Stimulated activated CD4-positive, alpha-beta T cell treated with anti-CD3 and anti-CD28 coated beads, TNF-alpha, amount 100 ng/mL, for 4 hours (primary cell): ENCODE data around the gene L3HYPDH.

ENCODE experiments used
- DNase-seq, 3 experiments: peaks; one replicate each; pipeline ENCODE4 v3.0.0-alpha.2; 2020; ENCODE audit warnings: low read depth in 3 of 3

The L3HYPDH gene

DNA sequence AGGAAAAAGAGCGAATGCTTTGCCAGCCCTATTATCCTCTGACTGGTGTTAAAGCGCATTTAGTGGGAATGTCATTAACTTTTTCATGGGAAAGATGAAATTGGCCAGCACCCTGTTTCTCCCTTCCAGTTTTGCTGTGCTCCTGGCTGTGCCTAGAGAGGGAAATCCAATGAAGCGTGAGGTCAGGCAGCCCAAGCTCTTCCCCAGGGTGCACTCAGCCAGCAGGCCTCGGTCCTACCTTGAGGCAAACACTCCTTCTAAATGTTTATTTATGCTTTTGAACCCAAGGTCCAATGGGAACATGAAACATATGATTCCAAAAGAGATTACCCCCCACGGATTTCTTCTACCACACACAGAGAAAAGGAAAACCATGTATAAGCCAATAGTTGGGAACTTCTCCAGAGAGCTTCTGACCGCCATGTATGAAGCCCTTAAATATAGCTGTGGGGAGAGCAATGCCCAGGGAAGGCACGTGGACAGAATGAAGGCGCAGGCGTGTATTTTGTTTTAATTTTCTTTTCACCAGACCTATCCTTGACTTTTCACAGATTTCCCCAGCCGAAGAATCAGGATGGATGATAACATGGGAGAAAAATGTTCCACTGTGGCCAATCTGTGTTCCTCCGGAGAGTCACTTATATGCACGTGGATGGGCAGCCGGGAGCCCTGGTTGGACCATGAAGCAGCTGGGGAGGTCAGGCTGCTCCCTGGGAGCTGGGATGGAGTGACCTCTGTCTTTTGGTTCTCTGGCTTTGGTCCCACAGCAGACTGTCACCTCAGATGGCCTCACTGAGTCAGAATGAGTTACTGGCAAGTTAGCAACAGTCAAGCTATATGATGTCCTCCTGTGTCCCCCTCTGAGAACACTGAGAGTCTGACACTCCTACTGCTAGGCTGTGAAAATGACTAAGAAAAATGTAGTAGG is 56.3 kb downstream of the L3HYPDH start:
- no peak for DNase-seq

DNA sequence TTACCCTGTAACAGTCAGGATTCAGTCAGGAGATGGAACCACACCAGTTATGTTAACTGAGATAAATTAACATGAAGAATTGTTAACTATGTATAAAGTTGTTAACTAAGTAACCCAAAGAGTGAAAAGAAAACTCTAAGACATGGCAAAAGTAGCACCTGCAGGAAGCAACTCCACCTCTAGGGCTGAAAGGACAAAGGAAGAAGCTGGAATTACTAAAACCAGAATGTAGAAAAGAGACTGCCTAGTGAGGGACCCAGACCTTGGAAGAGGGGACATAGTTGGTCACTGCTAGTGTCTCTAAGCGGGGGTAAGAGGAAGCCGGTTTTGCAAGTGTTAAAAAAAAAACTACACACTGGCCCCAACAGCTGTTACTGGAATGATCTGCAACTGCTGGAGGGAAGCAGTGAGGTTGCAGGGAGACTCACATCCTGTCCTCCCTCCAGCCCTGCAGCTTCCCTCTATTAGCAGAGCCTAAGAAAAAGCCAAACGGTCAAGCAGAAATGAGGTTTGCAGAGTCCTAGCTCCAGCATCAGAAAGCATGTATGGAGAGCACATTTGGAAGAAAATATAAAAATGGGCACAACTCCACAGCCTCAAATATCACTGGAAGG is 58.8 kb downstream of the L3HYPDH start:
- DNase-seq = no peak

DNA sequence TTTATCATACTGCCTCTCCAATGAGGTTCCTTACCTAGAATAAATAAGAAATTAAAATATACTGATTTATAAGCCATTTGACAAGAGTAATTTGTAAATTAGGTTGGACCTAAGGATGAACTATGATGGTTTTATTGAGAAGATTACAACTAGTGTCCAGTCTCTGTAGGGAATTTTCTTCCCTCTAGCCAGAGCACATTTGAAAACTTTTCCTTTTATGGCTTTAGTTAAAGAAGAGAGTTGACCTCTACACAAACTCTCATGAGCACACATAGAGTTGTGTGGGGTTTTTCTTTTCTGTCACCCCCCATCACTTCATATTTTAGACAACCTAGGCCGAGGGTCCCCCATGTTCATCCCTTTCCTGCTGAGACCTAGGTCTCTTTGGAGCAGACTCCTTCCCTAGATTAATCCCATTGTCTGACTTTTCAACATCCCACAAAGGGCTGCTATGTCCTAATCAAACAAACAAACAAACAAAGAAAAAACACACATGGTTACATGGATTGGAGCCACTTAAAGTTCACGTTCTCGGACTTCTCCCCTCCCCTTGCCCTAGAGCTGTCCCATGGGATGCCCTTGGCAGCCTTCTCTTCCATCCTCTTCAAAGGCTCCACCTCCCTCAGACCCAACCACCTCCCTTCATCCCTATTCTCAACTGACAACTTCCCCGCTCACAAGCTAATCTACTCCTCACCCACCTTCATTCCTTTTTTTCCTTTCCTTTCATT is 59.7 kb downstream of the L3HYPDH start:
- no peak for DNase-seq
